Activated effector memory CD4-positive, alpha-beta T cell treated with Interleukin-2 at 50 U/mL for 16 hours (primary cell): ENCODE results near the gene PSMB7.

Source experiments
- DNase-seq: peaks from one replicate; pipeline ENCODE4 v3.0.0-alpha.2; 2020

Gene PSMB7

DNA sequence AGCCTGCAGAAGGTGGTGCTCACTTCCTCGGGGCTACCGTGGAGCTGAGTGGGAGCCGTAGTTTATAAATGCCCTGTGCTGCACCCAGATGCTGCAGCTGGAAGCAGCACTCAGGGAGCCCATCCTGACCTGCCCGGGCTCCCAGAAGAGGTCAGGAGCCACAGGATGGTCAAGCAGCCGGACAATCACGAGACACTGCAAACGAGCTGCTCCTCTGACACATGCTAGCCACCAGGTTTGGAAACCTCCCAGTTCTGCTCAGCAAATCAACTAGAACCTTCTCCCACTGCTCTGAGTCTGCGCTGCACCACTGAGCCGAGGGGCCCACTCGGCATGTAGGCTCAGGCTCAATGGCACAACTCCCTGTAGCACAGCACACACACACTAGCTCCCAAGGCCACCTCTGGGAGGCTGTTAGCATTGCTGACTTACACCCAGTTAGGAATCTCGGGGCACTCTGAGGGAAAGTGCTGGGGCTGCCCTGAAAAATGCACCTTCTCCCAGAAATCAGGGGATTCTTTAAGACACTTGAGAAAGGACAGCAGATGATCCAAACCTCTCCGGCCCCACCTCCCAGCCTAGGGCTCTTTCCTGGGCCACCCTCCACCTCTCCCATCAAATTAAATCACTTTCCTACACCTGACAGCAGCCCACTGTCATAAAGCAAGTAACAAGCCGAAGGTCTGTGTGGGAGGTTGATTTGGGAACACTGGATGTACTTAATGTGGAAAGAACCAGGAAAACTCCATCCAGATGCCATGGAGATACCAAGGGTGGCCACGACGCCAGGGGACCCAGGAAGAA is 59.1 kb downstream of the PSMB7 start:
- DNase-seq = no peak

GRCh38 chr9:124355039-124355940 is 60.0 kb downstream of the PSMB7 start:
- no peak for DNase-seq

DNA sequence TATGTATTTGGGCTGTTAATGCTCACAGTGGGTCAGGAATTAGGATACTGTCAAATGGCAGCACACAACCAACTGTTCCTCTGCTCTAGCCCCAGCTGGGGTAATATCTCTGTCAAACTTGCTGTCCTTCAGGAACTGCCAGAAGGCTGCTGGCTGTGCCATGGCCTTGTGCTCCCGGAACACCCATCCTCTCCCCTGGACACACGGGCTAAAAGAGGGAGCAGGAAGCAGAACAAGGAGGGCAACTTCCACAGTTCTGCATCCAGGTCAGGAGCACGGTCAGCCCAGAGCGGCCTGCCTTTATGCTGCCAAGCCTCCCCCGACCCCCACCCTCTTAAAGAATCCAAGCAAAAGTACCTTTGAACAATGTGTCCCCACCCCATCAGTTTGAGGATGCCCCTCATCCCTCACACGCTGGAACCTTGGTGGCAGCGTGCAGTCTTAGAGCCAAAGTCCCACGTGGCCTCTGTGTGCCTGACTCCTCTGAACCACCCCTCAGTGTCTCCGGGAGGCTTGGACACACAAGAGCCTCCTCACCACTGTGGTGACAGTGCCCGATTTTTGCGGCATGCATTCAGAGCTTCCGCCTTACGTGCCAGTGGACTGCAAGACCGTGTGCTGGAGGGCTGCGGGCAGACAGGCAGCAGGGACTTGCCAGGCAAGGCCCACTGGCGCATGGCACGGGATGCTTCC is 60.8 kb downstream of the PSMB7 start:
- DNase-seq = no peak

- DNase-seq = no peak
These were observed 61.4 kb downstream of the PSMB7 start for GRCh38 chr9:124353811-124354274.

DNA sequence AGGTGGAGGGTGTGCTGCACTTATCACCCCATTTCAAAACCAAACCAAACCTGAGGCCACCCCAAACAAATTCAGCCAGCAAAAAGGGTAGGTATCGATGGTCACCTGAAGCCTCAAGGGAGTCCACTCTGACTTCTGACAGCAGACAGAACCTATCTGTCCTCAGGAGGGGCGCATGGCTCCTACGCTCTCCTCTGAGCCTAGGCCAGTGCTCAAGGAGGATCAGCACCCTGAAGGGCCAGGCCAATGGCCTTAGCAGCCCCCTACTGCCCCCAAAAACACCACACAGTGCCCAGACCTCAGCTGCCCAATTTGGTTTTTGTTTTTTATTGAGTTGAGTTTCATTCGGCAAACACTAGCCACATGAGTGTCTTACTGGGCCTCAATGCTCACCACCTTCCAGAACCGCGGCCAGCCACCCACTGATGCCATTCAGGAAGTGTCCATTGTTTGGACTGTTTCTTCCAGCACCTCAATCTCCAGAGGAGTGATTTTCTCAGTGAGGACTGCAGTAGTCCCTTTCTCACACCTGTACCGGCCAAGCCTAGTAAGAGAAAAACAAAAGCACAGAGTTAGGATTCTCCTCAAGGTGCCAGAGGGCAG is 62.0 kb downstream of the PSMB7 start:
- no peak for DNase-seq

GRCh38 chr9:124352616-124353015 is 62.6 kb downstream of the PSMB7 start:
- no peak for DNase-seq

GRCh38 chr9:124351672-124352468 is 63.4 kb downstream of the PSMB7 start:
- no peak for DNase-seq

GRCh38 chr9:124350494-124351263 is 64.6 kb downstream of the PSMB7 start:
- DNase-seq = no peak

DNA sequence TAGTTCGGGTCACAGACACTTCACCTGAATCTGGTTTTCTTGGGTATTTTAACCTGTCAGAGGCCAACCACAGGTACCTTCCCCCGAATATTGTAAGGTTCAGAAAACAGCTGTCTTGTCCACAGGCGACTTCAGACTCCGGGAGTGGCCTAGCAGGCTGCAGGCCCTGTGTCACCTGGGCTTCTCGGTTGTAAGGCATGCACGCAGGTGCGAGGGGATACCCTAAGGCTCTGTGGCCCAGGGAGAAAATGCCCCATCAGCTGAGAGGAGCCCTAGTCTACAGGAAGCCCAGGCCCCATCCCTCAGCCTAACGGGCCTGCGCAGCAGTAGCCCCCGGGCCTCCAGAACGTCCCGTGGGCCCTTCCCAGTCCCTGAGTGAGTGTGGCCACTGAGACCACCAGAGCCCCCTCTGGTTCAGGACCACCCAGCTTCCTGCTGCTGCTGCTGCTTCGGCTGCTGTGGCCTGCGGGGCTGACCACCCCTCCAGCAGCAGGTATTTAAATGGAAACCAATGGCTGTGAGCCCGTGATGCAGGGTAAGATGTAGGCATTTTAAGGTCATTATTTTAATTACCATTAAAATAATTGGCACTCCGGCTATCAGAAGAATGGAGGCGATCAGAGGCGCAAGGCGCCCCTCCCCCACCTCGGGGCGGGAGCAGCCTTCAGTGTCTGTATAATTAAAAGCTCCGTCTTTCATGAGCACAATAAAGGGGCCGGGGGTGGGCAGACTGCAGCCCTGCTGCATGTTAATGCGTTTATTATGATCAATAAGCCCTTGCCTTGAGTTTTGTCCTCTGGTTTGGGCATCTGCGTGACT is 65.4 kb downstream of the PSMB7 start:
- DNase-seq = no peak

DNA sequence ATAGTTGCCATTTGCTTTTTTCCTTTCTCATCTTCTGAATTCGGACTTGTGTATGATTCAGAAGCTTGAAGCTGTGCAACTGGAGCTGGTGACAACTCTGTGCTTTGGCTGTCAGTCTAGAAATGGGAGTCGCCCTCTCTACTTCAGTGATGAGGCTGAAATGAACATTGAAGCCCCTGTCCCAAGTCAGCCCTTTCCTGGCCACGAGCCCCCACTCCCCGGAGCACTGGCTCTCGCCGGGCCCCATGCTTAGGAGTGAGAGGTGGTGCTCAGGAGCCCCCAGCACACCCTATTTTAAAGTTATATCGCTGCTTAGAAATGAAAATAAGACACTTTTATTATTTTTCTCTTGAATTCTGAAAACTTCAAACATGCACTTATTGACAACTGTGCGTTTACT is 66.0 kb downstream of the PSMB7 start:
- DNase-seq = no peak

DNA sequence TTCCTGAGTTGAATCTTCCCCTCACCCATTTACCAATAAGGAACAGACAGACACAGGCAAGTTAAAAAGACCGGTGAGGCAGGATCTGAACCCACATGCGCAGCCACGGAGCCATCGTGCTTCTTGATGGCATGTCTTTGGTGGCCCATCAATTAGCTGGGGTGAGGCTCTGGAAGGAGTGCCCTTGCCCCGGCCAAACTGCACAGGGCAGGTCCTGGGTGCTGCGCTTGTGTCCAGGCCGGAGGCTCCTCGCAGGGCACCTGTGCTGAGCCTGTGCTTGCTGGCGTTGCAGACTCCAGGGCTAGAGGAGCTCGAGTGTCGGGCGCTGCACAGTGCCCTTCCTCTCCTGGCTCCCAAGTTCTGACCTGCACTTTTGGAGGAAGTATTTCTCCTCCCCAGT is 66.4 kb downstream of the PSMB7 start:
- DNase-seq = no peak

- DNase-seq = no peak
These were observed 66.9 kb downstream of the PSMB7 start for GRCh38 chr9:124348363-124348762.

GRCh38 chr9:124347968-124348358 is 67.3 kb downstream of the PSMB7 start:
- no peak for DNase-seq

GRCh38 chr9:124347206-124347967 is 67.9 kb downstream of the PSMB7 start:
- DNase-seq = no peak

GRCh38 chr9:124346347-124347163 is 68.7 kb downstream of the PSMB7 start:
- DNase-seq = no peak

DNA sequence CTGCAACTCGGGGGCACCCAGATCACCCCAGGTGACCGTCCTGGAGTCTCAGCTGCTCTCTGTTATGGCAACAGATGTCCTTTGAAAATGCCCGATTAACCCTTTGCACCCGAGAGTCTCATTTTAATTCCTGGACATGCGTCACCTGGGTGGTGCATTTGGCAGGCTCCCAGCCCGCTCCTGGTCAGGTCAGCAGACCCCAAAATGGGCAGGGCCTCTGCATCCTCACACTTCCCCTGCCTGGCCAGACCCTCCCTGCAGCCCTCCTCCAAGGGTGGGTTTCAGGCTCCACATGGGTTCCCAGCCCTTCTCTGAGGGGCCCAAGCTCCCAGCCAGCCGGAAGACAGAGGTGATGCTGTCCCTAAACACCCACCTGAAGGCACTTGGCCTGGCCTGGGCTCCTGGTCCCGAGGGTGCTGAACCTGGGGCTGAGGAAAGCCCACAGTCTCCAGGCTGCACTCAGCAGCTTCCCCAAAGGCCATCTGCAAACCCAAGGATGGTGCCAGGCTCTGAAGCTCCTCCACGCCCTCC is 69.4 kb downstream of the PSMB7 start:
- no peak for DNase-seq

- DNase-seq = no peak
These were observed 70.2 kb downstream of the PSMB7 start for GRCh38 chr9:124345063-124345462.
